ENCODE measurements around the gene NPAS1.

DNA sequence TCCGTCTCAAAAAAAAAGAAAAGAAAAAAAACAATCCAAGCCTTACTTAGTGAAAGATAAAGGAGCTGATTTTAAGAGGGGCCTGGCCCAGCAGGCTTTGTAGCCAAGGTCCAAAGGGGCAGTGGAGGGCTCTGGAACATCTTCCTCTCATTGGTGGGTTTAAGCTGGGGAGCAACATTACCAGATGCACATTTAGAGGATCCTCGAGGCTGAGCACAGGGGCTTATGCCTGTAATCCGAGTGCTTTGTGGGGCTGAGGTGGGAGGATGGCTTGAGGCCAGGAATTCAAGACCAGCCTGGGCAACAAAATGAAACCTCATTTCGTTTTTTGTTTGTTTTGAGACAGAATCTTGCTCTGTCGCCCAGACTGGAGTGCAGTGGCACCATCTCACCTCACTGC lies 36.8 kb downstream of the NPAS1 start:
- TF ChIP-seq, protein P1, sequence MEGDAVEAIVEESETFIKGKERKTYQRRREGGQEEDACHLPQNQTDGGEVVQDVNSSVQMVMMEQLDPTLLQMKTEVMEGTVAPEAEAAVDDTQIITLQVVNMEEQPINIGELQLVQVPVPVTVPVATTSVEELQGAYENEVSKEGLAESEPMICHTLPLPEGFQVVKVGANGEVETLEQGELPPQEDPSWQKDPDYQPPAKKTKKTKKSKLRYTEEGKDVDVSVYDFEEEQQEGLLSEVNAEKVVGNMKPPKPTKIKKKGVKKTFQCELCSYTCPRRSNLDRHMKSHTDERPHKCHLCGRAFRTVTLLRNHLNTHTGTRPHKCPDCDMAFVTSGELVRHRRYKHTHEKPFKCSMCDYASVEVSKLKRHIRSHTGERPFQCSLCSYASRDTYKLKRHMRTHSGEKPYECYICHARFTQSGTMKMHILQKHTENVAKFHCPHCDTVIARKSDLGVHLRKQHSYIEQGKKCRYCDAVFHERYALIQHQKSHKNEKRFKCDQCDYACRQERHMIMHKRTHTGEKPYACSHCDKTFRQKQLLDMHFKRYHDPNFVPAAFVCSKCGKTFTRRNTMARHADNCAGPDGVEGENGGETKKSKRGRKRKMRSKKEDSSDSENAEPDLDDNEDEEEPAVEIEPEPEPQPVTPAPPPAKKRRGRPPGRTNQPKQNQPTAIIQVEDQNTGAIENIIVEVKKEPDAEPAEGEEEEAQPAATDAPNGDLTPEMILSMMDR (optimal IDR thresholded peaks at IDR 0.05 in 1 of 3, IDR thresholded peaks at IDR 0.05 in 1 of 3, conservative IDR thresholded peaks at IDR 0.05 in 1 of 3; ENCODE audit: extremely low read depth in 1 of 3, insufficient read depth in 2 of 3, low read length in 3 of 3) = no peak
- TF ChIP-seq EZH2 (IDR thresholded peaks at IDR 0.05; ENCODE audit: low read length) = no peak
